HEK293 (cell line): ENCODE data around the gene GATAD2A.

Source experiments
- CTCF ChIP-seq: fragments of 450-650 bp; formaldehyde crosslinking; IDR thresholded peaks from 2 replicates; pipeline ENCODE4 v1.5.1; 2016; ENCODE audit warnings: missing biosample characterization, missing genetic modification characterization
- SCRT1 ChIP-seq: fragments of 450-650 bp; formaldehyde crosslinking; IDR thresholded peaks from 2 replicates; pipeline ENCODE4 v1.5.1; 2016; ENCODE audit warnings: missing biosample characterization, missing genetic modification characterization, borderline replicate concordance
- YY1 ChIP-seq: fragments of 450-650 bp; formaldehyde crosslinking; IDR thresholded peaks from 2 replicates; pipeline ENCODE4 v1.5.1; 2018; ENCODE audit warnings: missing biosample characterization, missing genetic modification characterization
- ZIC2 ChIP-seq: fragments of 450-650 bp; formaldehyde crosslinking; IDR thresholded peaks from 2 replicates; pipeline ENCODE4 v1.5.1; 2016; ENCODE audit warnings: missing biosample characterization, missing genetic modification characterization
- ZNF202 ChIP-seq: fragments of 450-650 bp; formaldehyde crosslinking; IDR thresholded peaks from 2 replicates; pipeline ENCODE4 v1.5.1; 2016; ENCODE audit warnings: missing biosample characterization, missing genetic modification characterization, borderline replicate concordance
- ZNF23 ChIP-seq: fragments of 450-650 bp; formaldehyde crosslinking; IDR thresholded peaks from 2 replicates; pipeline ENCODE4 v1.5.1; 2016; ENCODE audit warnings: missing biosample characterization, missing genetic modification characterization, borderline replicate concordance
- ZNF26 ChIP-seq: fragments of 450-650 bp; formaldehyde crosslinking; IDR thresholded peaks from 2 replicates; pipeline ENCODE4 v1.5.1; 2016; ENCODE audit warnings: missing biosample characterization, missing genetic modification characterization
- ZNF274 ChIP-seq, 2 experiments: fragments of 200-500 bp in 1 of 2; fragments of 450-650 bp in 1 of 2; sonication (Bioruptor generic) in 1 of 2; formaldehyde crosslinking in 1 of 2; IDR thresholded peaks; 2 replicates each; pipeline versions ENCODE4 v1.5.1 to v1.6.1; 2014 to 2016; ENCODE audit warnings: borderline replicate concordance in 1 of 2, inconsistent platforms in 1 of 2, low read length in 1 of 2, missing biosample characterization in 1 of 2, missing genetic modification characterization in 1 of 2
- ZNF416 ChIP-seq: fragments of 450-650 bp; formaldehyde crosslinking; IDR thresholded peaks from 2 replicates; pipeline ENCODE4 v1.5.1; 2016; ENCODE audit warnings: missing biosample characterization, missing genetic modification characterization

- TF ChIP-seq ZIC2 (tag by site-specific recombination) (no peak), ZNF274 (IDR thresholded peaks at IDR 0.05; ENCODE audit: low read length) (no peak), ZNF274 (tag by site-specific recombination; IDR thresholded peaks at IDR 0.05; ENCODE audit: borderline replicate concordance) (no peak), CTCF (tag by site-specific recombination) (no peak), YY1 (tag by site-specific recombination) (no peak), ZNF23 (tag by site-specific recombination) (no peak), ZNF26 (tag by site-specific recombination) (no peak), SCRT1 (no peak), ZNF416 (tag by site-specific recombination) (no peak), ZNF202 (tag by site-specific recombination) (no peak)
These were observed 22.5 kb downstream of the GATAD2A start for GRCh38 chr19:19427944-19428343.
